Smooth muscle cell (in vitro differentiated cells): ENCODE measurements around the gene UBQLN1. TPM values are rescaled to one million over a fixed set of nuclear protein-coding genes. Genes with fewer than 3 reads are reported as not detected.

Source experiments
- DNase-seq: peaks from one replicate; lab custom pipeline; 2025; ENCODE audit not compliant: unreplicated experiment; lab: John Stamatoyannopoulos, UW
- H2AFZ ChIP-seq: fragments of 200-600 bp; sonication (generic); 2 replicates; pipeline ENCODE4 v1.6.0; 2016; ENCODE audit warnings: antibody characterized with exemption, low read depth, mild to moderate bottlenecking
- H3F3A ChIP-seq: fragments of 200-600 bp; sonication (generic); 2 replicates; pipeline ENCODE4 v1.6.0; 2017; ENCODE audit warnings: antibody characterized with exemption, low read depth
- H3K27ac ChIP-seq: fragments of 200-600 bp; sonication (generic); 2 replicates; pipeline ENCODE4 v1.5.1; 2016; ENCODE audit warnings: low read depth, mild to moderate bottlenecking
- H3K27me3 ChIP-seq: fragments of 200-600 bp; sonication (generic); 2 replicates; pipeline ENCODE4 v1.6.1; 2016; ENCODE audit warnings: low read depth, mild to moderate bottlenecking
- H3K36me3 ChIP-seq: fragments of 200-600 bp; sonication (generic); 2 replicates; pipeline ENCODE4 v1.5.1; 2016; ENCODE audit warnings: low read depth
- H3K4me1 ChIP-seq: fragments of 200-600 bp; sonication (generic); 2 replicates; pipeline ENCODE4 v1.5.1; 2016; ENCODE audit warnings: low read depth
- H3K4me2 ChIP-seq: fragments of 200-600 bp; sonication (generic); 2 replicates; pipeline ENCODE4 v1.6.0; 2016; ENCODE audit warnings: mild to moderate bottlenecking
- H3K4me3 ChIP-seq: fragments of 200-600 bp; sonication (generic); 2 replicates; pipeline ENCODE4 v1.5.1; 2016; ENCODE audit warnings: mild to moderate bottlenecking
- H3K79me2 ChIP-seq: fragments of 200-600 bp; sonication (generic); 2 replicates; pipeline ENCODE4 v1.6.0; 2016; ENCODE audit warnings: low read depth, mild to moderate bottlenecking
- H3K9ac ChIP-seq: fragments of 200-600 bp; sonication (generic); 2 replicates; pipeline ENCODE4 v1.6.0; 2016; ENCODE audit warnings: low read depth
- H3K9me3 ChIP-seq: fragments of 200-600 bp; sonication (generic); replicated peaks from 2 replicates; pipeline ENCODE4 v1.5.1; 2016; ENCODE audit warnings: low read depth
- H4K20me1 ChIP-seq: fragments of 200-600 bp; sonication (generic); 2 replicates; pipeline ENCODE4 v1.6.0; 2016; ENCODE audit warnings: low read depth
- WGBS: methylation state at CpG from one replicate; pipeline ENCODE4 v1.1.7; 2016; ENCODE audit warnings: low lambda C conversion rate; 5-methylcytosine and 5-hydroxymethylcytosine counted together
- polyA plus RNA-seq: library from polyadenylated mRNA; unstranded; fragments of >200 nt; fragmentation: Nextera tagmentation; extraction: Ambion mirVana; gene quantifications from 2 replicates; pipeline ENCODE4 v1.2.1, GENCODE V29; 2016
- total RNA-seq: library from RNA; depleted of rRNA; stranded (reverse); fragments of >200 nt; gene quantifications from 2 replicates; pipeline ENCODE4 v1.2.3, GENCODE V29; 2014
- TF ChIP-seq, protein P1 (sequence below): fragments of 200-600 bp; sonication (generic); IDR thresholded peaks from 2 replicates; pipeline ENCODE4 v1.5.1; 2017; ENCODE audit warnings: borderline replicate concordance, mild to moderate bottlenecking, antibody characterized with exemption; ENCODE audit not compliant: insufficient read depth, poor library complexity, severe bottlenecking

The UBQLN1 gene
- total and polyA plus RNA-seq, 2 experiments from 2014 or later: 36.2 to 116 TPM

DNA sequence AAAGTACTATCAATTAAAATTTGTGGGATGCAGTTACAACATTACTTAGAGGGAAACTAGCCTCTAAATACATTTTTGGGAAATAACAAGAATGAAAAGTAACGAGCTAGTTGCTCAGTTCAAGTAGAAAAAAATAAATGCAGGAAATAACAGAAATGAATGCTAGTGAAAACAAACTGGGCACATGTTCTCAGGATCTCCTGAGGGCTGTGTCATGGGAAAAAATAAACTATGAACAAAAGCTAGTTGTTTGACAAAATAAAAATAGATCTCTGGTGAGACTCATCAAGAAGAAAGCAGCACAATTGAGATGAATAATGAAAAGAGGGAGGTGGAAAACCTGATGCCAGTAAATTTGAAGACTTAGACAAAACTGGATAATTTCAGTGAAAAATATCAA, 68.5 kb downstream of the UBQLN1 start:
- H4K20me1 ChIP-seq: no peaks in the 10 kb centered on the region
- TF ChIP-seq, protein P1, sequence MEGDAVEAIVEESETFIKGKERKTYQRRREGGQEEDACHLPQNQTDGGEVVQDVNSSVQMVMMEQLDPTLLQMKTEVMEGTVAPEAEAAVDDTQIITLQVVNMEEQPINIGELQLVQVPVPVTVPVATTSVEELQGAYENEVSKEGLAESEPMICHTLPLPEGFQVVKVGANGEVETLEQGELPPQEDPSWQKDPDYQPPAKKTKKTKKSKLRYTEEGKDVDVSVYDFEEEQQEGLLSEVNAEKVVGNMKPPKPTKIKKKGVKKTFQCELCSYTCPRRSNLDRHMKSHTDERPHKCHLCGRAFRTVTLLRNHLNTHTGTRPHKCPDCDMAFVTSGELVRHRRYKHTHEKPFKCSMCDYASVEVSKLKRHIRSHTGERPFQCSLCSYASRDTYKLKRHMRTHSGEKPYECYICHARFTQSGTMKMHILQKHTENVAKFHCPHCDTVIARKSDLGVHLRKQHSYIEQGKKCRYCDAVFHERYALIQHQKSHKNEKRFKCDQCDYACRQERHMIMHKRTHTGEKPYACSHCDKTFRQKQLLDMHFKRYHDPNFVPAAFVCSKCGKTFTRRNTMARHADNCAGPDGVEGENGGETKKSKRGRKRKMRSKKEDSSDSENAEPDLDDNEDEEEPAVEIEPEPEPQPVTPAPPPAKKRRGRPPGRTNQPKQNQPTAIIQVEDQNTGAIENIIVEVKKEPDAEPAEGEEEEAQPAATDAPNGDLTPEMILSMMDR: no peak
- no peaks in the 10 kb centered on the region for H3K4me1 ChIP-seq
- no peak overlapping the region for H3K4me3 ChIP-seq
- no peak overlapping the region for H3K4me2 ChIP-seq
- H3K27ac ChIP-seq: no peak overlapping the region
- H3K9me3 ChIP-seq: no peaks in the 10 kb centered on the region
- no peak overlapping the region for H3K9ac ChIP-seq
- H3K36me3 ChIP-seq: no peaks in the 10 kb centered on the region
- H3F3A ChIP-seq: no peaks in the 10 kb centered on the region
- no peaks in the 10 kb centered on the region for H3K79me2 ChIP-seq
- no peak for DNase-seq
- H2AFZ ChIP-seq: no peak overlapping the region
- H3K27me3 ChIP-seq: no peaks in the 10 kb centered on the region
- 94% methylated on average over 1 of the region's 1 CpG for WGBS

- WGBS: 86% methylated on average over 1 of the region's 1 CpG
- Histone ChIP-seq H3K79me2 (no peaks in the 10 kb centered on the region), H4K20me1 (no peaks in the 10 kb centered on the region), H3K9ac (no peak overlapping the region), H3K36me3 (no peaks in the 10 kb centered on the region), H2AFZ (no peak overlapping the region), H3K27me3 (no peaks in the 10 kb centered on the region), H3K4me3 (no peak overlapping the region), H3K4me2 (no peak overlapping the region), H3K4me1 (no peaks in the 10 kb centered on the region), H3K27ac (no peak overlapping the region), H3K9me3 (no peaks in the 10 kb centered on the region), H3F3A (no peaks in the 10 kb centered on the region)
- DNase-seq: no peak
- TF ChIP-seq, protein P1: no peak
These were observed 70.4 kb downstream of the UBQLN1 start for GRCh38 chr9:83637389-83637788.

GRCh38 chr9:83636813-83637212, 70.9 kb downstream of the UBQLN1 start:
- no peaks in the 10 kb centered on the region for H3K27me3 ChIP-seq
- H3K4me1 ChIP-seq: no peaks in the 10 kb centered on the region
- no peak overlapping the region for H3K27ac ChIP-seq
- no peaks in the 10 kb centered on the region for H3K36me3 ChIP-seq
- H3K9ac ChIP-seq: no peak overlapping the region
- H4K20me1 ChIP-seq: no peaks in the 10 kb centered on the region
- TF ChIP-seq, protein P1: no peak
- no peak overlapping the region for H3K4me3 ChIP-seq
- H3F3A ChIP-seq: no peaks in the 10 kb centered on the region
- no peak for DNase-seq
- H2AFZ ChIP-seq: no peak overlapping the region
- no peaks in the 10 kb centered on the region for H3K9me3 ChIP-seq
- no peaks in the 10 kb centered on the region for H3K79me2 ChIP-seq
- no peak overlapping the region for H3K4me2 ChIP-seq

GRCh38 chr9:83633676-83634075, 74.1 kb downstream of the UBQLN1 start:
- H3K9me3 ChIP-seq: no peaks in the 10 kb centered on the region
- H3F3A ChIP-seq: no peaks in the 10 kb centered on the region
- H3K27ac ChIP-seq: no peak overlapping the region
- DNase-seq: no peak
- no peaks in the 10 kb centered on the region for H4K20me1 ChIP-seq
- TF ChIP-seq, protein P1: no peak
- H3K4me2 ChIP-seq: no peak overlapping the region
- WGBS: 95% methylated on average over 2 of the region's 2 CpGs
- no peak overlapping the region for H3K4me3 ChIP-seq
- H3K27me3 ChIP-seq: no peaks in the 10 kb centered on the region
- no peaks in the 10 kb centered on the region for H3K79me2 ChIP-seq
- H2AFZ ChIP-seq: no peak overlapping the region
- no peak overlapping the region for H3K9ac ChIP-seq
- H3K4me1 ChIP-seq: peaks cover 8% of the 10 kb centered on the region
- H3K36me3 ChIP-seq: no peaks in the 10 kb centered on the region
